Smooth muscle cell of bladder (primary cell): Measurements from ENCODE around the gene WBP1L. TPM values are rescaled to one million over a fixed set of nuclear protein-coding genes. Genes with fewer than 3 reads are reported as not detected.

Experiments used
- total RNA-seq: library from RNA; depleted of rRNA; stranded (reverse); fragments of >200 nt; gene quantifications from 2 replicates; pipeline ENCODE4 v1.2.3, GENCODE V29; 2014

Gene WBP1L
- total RNA-seq = 35.0 and 65.5 TPM in 2 replicates

DNA sequence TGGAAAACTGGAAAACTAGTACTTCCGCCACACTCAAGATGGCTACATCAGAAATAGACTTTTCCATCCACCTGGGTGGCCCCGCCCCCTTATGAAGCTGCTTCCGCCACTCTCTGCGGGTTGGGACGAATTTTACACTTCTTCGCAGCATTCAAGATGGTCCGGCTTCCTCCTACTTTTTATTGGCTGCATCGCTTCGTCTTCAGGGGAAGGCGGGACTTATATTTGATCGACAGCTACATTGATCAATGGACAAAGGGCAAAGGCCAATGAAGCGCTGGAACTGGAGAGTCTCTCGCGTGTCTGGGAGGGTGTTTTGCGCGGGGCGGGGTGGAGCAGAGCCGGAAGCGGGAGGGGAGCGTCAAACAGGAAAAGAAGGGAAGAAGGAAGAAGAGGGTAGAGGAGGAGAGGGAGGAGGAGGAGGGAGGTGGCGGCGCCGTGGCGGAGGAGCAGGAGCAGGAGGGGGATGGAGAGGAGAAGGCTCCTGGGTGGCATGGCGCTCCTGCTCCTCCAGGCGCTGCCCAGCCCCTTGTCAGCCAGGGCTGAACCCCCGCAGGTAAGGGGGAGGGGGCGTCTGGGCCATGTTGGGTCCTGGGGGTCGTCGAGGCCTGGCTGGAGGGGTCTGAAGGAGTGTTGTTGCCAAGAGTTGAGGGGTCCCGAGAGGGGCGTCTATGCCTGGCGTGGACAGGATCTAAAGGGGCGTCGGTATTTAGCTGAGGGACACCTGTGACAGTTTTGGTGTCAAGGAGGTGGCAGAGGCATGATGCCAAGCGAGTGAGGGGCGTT, at the start of gene WBP1L:
Gene WBP1L (plus strand): TSS at position 361 of the 786 bp plus-strand sequence. CDS start 106 bp downstream, at position 467.

DNA sequence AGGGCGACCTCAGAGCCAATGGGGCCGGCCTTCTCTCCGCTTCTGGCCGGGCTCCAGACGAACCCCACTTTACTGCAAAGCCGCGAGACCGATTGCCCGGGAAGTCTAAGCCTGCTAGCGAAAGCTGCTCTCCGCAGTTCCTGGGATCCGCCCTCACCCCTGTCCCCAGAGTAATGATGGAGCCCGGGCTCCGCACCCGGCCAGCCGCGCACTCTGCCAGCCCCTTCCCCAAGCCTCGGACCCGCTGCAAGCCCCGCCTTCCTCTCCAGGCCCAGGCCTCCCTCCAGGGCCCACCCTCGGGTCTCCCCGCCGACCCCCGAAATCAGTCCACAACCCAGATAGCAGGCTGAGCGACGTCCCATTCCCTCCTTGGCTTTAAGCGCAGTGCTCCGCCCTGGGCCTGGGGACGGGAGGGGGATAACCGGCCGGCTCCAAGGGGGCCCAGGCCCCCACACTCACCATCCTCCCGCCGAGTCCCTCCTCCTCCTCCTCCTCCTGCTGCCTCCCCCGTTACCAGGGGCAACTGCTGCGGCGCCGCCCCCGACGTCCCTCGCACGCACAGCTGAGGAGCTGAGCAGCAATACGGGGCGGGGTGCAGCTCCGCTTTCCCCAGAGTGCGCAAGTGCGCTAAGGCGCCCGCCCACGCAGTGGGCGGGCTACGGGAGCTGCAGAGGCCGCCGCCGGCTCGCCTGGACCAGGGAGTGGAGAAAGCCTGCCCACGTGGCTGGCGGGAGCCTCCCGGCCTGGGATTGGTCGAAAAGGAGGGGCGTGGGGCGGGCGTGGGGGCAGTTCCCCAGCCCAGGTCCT, 29.7 kb upstream of the WBP1L start, which contains the start of gene ARL3:
Gene ARL3 (minus strand): TSS at position 584 of the 807 bp plus-strand sequence. CDS start 122 bp downstream, at position 462.

DNA sequence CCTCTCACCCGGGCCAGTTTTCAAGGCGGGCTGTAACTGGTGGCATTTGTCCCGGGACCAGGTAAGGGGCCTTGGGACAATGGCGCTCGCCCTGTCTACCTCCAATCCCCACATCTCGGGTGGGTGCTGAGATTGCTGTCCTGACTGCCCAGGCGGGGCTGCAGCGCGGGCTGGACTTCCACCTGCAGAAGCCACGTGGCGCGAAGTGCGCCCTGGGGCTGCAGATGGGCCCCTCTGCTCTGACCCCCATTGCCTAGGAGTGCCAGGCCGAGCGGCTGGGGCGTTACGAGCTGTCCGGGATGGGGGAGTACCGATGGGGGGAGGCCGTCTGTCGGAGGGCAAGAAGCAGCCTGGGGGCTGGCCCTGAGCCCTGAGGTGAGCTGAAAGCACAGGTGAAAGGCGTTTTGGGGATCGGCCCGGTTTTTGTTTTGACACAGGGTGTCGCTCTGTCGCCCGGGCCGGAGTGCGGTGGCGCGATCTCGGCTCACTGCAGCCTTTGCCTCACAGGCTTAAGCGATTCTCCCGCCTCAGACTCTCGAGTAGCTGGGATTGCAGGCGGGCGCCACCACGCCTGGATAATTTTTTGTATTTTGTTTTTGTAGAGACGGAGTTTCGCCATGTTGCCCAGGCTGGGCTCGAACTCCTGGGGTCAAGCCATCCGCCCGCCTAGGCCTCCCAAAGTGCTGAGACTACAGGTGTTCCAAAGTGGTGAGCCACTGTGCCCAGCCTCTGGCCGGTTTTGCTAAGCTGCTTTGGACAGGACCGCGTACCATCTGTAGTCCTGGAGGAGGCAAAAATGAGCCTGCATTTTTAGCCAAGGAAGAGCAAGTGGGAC, 28.9 kb upstream of the WBP1L start, which contains the start of gene SFXN2:
Gene SFXN2 (plus strand): TSS at position 16 of the 835 bp plus-strand sequence. CDS start 12,001 bp downstream, outside the sequence.

DNA sequence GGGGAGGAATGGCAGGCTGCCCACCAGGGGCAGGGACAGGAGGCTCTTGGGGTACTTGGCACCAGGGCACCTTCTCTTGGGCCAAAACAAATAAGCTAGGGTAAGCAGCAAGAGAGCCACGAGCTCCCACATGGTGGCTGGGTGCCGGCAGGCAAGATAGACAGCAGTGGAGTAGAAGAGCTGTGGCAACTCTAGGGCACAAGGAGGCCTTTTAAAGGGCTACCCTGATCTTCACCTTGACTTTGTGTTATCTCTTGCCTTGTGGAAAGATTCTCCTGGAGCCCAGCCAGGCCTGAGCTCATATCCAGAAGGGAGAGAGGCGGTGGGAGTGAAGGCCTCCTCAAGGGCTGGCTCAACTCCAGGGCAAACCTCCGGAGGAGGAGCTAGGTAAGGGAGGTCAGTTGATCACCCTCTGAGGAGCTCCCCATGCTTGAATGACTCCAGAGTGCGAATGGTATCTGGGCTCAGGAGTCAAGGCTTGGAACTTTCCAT, 93.5 kb downstream of the WBP1L start, which contains the start of gene CYP17A1:
Gene CYP17A1 (minus strand): TSS at position 184 of the 492 bp plus-strand sequence. CDS start 52 bp downstream, at position 132.

Other genes starting within 250 kb of the WBP1L start
- 111 and 112 TPM in 2 replicates for gene ACTR1A, start 241.2 kb upstream of the WBP1L start, total RNA-seq
- gene SUFU, start 240.0 kb upstream of the WBP1L start, total RNA-seq = 1.6 and 2.3 TPM in 2 replicates
- 50.2 and 62.6 TPM in 2 replicates for gene TRIM8, start 99.5 kb upstream of the WBP1L start, total RNA-seq
- 8.5 and 8.9 TPM in 2 replicates for gene ARL3, start 29.6 kb upstream of the WBP1L start, total RNA-seq
- 2.1 and 4.3 TPM in 2 replicates for gene SFXN2, start 29.3 kb upstream of the WBP1L start, total RNA-seq
- not detected in 2 replicates for gene CYP17A1, start 93.5 kb downstream of the WBP1L start, total RNA-seq
- gene BORCS7, start 110.3 kb downstream of the WBP1L start, total RNA-seq = 10.5 and 16.0 TPM in 2 replicates
- 6.1 and 13.0 TPM in 2 replicates for gene AS3MT, start 125.5 kb downstream of the WBP1L start, total RNA-seq
- gene CNNM2, start 174.3 kb downstream of the WBP1L start, total RNA-seq = 7.4 and 9.9 TPM in 2 replicates